Measurements from ENCODE around the gene NR0B2. TPM values are rescaled to one million over a fixed set of nuclear protein-coding genes. Genes with fewer than 3 reads are reported as not detected.

NR0B2 gene
- total RNA-seq, 1 experiment from 2014 or later: not detected

- ChIA-PET CTCF (no interaction called here), RAD21 (ENCODE audit: low non-redundant PET in 1 of 2, low total read pairs in 2 of 2, uncharacterized antibody in 2 of 2, unreplicated experiment in 2 of 2) (no interaction called here), POLR2A (no interaction called here)
- Histone ChIP-seq H3K36me3 (ENCODE audit: control insufficient read depth in 1 of 2, insufficient read depth in 2 of 2, low read length in 2 of 2) (peaks cover 5 to 21% of the 10 kb centered on the region in 2 experiments; a peak in 2 of 4 replicates), H3K4me1 (ENCODE audit: control insufficient read depth in 1 of 2, insufficient read depth in 2 of 2, low read length in 2 of 2) (peaks cover 9 to 20% of the 10 kb centered on the region in 2 experiments), H3K27ac (ENCODE audit: low read depth, low read length) (no peak overlapping the region), H2AFZ (ENCODE audit: low read depth, low read length, poor library complexity, severe bottlenecking) (no peak overlapping the region), H3K4me2 (ENCODE audit: low read length) (no peak overlapping the region), H4K20me1 (ENCODE audit: insufficient read depth) (no peaks in the 10 kb centered on the region), H3K4me3 (replicated peaks in 1 of 2; ENCODE audit: low read depth in 1 of 2, low read length in 2 of 2) (no peak overlapping the region), H3K9ac (ENCODE audit: low read length) (no peak overlapping the region), H3K9me2 (ENCODE audit: insufficient read depth) (no peaks in the 10 kb centered on the region), H3K9me3 (ENCODE audit: control insufficient read depth in 1 of 2, insufficient read depth in 1 of 2, low read depth in 1 of 2, low read length in 2 of 2) (no peaks in the 10 kb centered on the region), H3K79me2 (ENCODE audit: insufficient read depth, low read length) (peaks cover 1% of the 10 kb centered on the region; the same call in 1 of the 2 replicates), H3K27me3 (ENCODE audit: insufficient read depth, low read length) (no peaks in the 10 kb centered on the region)
- BruUV-seq (replicated peaks): no TSS peak
- TF ChIP-seq ELF1 (IDR thresholded peaks at IDR 0.05; ENCODE audit: borderline replicate concordance, low read depth): no peak
- no peak for TF ChIP-seq REST (IDR thresholded peaks at IDR 0.05; ENCODE audit: low read depth)
- no peak for TF ChIP-seq MAX (IDR thresholded peaks at IDR 0.05)
- no peak for TF ChIP-seq JUND (IDR thresholded peaks at IDR 0.05)
- TF ChIP-seq SRF (IDR thresholded peaks at IDR 0.05; ENCODE audit: low read depth): no peak
- no peak for ATAC-seq
- intact Hi-C loops (cut with micrococcal nuclease): no loop called here
- DNase-seq (ENCODE audit: low read depth, low spot score): no peak
These were observed 38.2 kb upstream of the NR0B2 start for GRCh38 chr1:26951821-26952497.

- TF ChIP-seq YY1 (IDR thresholded peaks at IDR 0.05; ENCODE audit: extremely low read depth, insufficient replicate concordance, low read depth, low read length): no peak
- no peak for TF ChIP-seq CBX3 (IDR thresholded peaks at IDR 0.05; ENCODE audit: low read depth)
- no peak for TF ChIP-seq POLR2AphosphoS5 (IDR thresholded peaks at IDR 0.05; ENCODE audit: low read depth, low read length)
- TF ChIP-seq ZFX (IDR thresholded peaks at IDR 0.05): no peak
- TF ChIP-seq POLR2A (IDR thresholded peaks at IDR 0.05; ENCODE audit: borderline replicate concordance, extremely low read depth, insufficient read depth, insufficient read length): no peak
- RAD21 ChIA-PET (ENCODE audit: low non-redundant PET in 1 of 2, low total read pairs in 2 of 2, uncharacterized antibody in 2 of 2, unreplicated experiment in 2 of 2): no interaction called here
- Histone ChIP-seq H3K36me3 (ENCODE audit: control insufficient read depth in 1 of 2, insufficient read depth in 2 of 2, low read length in 2 of 2) (peaks cover 10 to 24% of the 10 kb centered on the region in 2 experiments; a peak in 3 of 4 replicates), H3K4me1 (ENCODE audit: control insufficient read depth in 1 of 2, insufficient read depth in 2 of 2, low read length in 2 of 2) (peaks cover 9 to 20% of the 10 kb centered on the region in 2 experiments), H3K4me2 (ENCODE audit: low read length) (no peak overlapping the region), H3K27me3 (ENCODE audit: insufficient read depth, low read length) (no peaks in the 10 kb centered on the region), H3K9ac (ENCODE audit: low read length) (no peak overlapping the region), H3K9me3 (ENCODE audit: control insufficient read depth in 1 of 2, insufficient read depth in 1 of 2, low read depth in 1 of 2, low read length in 2 of 2) (no peaks in the 10 kb centered on the region), H4K20me1 (ENCODE audit: insufficient read depth) (no peaks in the 10 kb centered on the region), H3K79me2 (ENCODE audit: insufficient read depth, low read length) (no peaks in the 10 kb centered on the region), H2AFZ (ENCODE audit: low read depth, low read length, poor library complexity, severe bottlenecking) (no peak overlapping the region), H3K27ac (ENCODE audit: low read depth, low read length) (no peak overlapping the region), H3K4me3 (replicated peaks in 1 of 2; ENCODE audit: low read depth in 1 of 2, low read length in 2 of 2) (no peak overlapping the region), H3K9me2 (ENCODE audit: insufficient read depth) (no peaks in the 10 kb centered on the region)
- intact Hi-C loops (cut with micrococcal nuclease): no loop called here
- BruUV-seq (replicated peaks): no TSS peak
- DNase-seq (ENCODE audit: low read depth, low spot score): no peak
- POLR2A ChIA-PET: no interaction called here
- CTCF ChIA-PET: no interaction called here
- no peak for ATAC-seq
These were observed 37.4 kb upstream of the NR0B2 start for GRCh38 chr1:26951216-26951615.
